Stimulated activated CD8-positive, alpha-beta memory T cell treated with anti-CD3 and anti-CD28 coated beads, Interleukin-12 subunit alpha, Interleukin-12 subunit beta, amount 100 ng/mL, for 1 hour (primary cell): ENCODE data around the gene MAPK10.
"Not testable (repeated sequence)": the region's sequence is repeated elsewhere in the genome, so short reads cannot be mapped to it uniquely, and the experiment has no call there.

Source experiments
- DNase-seq: peaks from one replicate; pipeline ENCODE4 v3.0.0-alpha.2; 2020; ENCODE audit warnings: low read depth

MAPK10 gene

GRCh38 chr4:86101841-86102240, 258.0 kb downstream of the MAPK10 start:
- DNase-seq = no peak

GRCh38 chr4:86101410-86101809, 258.4 kb downstream of the MAPK10 start:
- DNase-seq = no peak

- DNase-seq = no peak
Observed at GRCh38 chr4:86100539-86101215, 259.2 kb downstream of the MAPK10 start.

GRCh38 chr4:86099348-86099747, 260.5 kb downstream of the MAPK10 start:
- DNase-seq = no peak

- DNase-seq = no peak
Observed at GRCh38 chr4:86098691-86099090, 261.2 kb downstream of the MAPK10 start.

GRCh38 chr4:86096373-86096772, 263.5 kb downstream of the MAPK10 start:
- DNase-seq = no peak

GRCh38 chr4:86092684-86093083, 267.2 kb downstream of the MAPK10 start:
- DNase-seq = no peak

GRCh38 chr4:86091201-86091600, 268.7 kb downstream of the MAPK10 start:
- DNase-seq = no peak

- DNase-seq = no peak
Observed at GRCh38 chr4:86089781-86090323, 270.0 kb downstream of the MAPK10 start.

GRCh38 chr4:86089053-86089452, 270.8 kb downstream of the MAPK10 start:
- no peak for DNase-seq

- not testable (repeated sequence) for DNase-seq
Observed at GRCh38 chr4:86075796-86076195, 284.1 kb downstream of the MAPK10 start.

- no peak for DNase-seq
Observed at GRCh38 chr4:86060341-86060740, 299.5 kb downstream of the MAPK10 start.

- DNase-seq = no peak
Observed at GRCh38 chr4:86058621-86059020, 301.2 kb downstream of the MAPK10 start.

GRCh38 chr4:86055898-86056297, 304.0 kb downstream of the MAPK10 start:
- DNase-seq = no peak

- no peak for DNase-seq
Observed at GRCh38 chr4:86054286-86055032, 305.4 kb downstream of the MAPK10 start.

GRCh38 chr4:86050496-86050895, 309.4 kb downstream of the MAPK10 start:
- no peak for DNase-seq

- no peak for DNase-seq
Observed at GRCh38 chr4:86048426-86048825, 311.4 kb downstream of the MAPK10 start.

GRCh38 chr4:86044593-86044985, 315.3 kb downstream of the MAPK10 start:
- DNase-seq = no peak

GRCh38 chr4:86043755-86044592, 315.9 kb downstream of the MAPK10 start:
- DNase-seq = no peak

GRCh38 chr4:86038037-86038436, 321.8 kb downstream of the MAPK10 start:
- DNase-seq = no peak

- no peak for DNase-seq
Observed at GRCh38 chr4:86036736-86037135, 323.1 kb downstream of the MAPK10 start.

GRCh38 chr4:86035688-86036087, 324.2 kb downstream of the MAPK10 start:
- no peak for DNase-seq

- no peak for DNase-seq
Observed at GRCh38 chr4:86034616-86035015, 325.2 kb downstream of the MAPK10 start.
